ENCODE data around the gene GRIN3A.
A peak's percentile ranks its signal among the peaks of the same experiment; 100 is the strongest.
"Not testable (repeated sequence)": the region's sequence is repeated elsewhere in the genome, so short reads cannot be mapped to it uniquely, and the experiment has no call there.

GRIN3A gene

DNA sequence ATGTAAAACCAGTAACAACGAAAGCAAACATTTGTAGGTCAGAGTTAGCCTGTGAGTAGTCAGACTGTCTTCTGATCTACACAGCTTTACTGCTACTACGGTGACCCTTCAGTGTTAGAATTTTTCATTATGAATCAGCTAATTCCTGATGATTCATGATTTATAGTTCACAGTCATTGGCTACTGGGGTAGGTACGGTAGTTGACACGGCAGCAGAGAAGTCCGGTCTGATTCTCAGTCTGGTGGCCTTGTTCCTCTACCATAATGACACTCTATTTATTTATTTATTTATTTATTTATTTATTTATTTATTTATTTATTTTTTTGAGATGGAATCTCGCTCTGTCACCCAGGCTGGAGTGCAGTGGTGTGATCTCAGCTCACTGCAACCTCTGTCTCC, 148.4 kb downstream of the GRIN3A start:
- not testable (repeated sequence) for H3K4me3 ChIP-seq (ENCODE audit: low read depth, low read length); DNase-seq (ENCODE audit: low read depth)

DNA sequence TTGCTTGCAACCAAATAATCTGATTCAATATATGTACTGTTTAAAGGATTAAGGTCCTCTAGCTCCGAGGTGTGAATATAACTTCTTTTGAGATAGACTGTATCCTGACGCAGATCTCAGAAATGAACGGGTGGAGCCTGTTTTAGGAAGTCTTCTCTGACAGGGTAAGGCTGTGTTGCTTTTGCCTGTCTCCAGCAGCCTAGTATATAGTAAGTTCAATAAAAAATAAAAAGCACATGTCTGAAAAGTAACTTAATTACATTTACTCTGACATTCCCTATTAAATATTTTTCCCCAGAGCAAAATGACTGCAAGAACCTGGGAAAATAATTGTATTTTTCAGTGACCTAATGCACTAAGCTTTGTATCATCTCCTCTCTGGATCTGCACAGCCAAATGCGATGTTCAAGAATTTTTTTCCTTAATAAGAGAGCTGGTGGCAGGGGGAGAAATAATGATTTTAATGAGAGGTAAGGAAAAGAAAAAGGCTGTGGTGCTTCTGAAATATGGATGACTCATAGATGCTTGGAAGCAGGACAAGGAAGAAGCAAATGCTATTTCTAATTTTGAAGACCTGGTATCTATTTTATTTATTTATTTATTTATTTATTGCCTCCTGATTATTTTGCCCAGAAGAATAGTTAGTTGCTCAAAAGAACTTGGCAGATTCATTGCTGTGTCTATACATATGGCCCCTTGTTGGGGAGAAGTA, 151.0 kb downstream of the GRIN3A start:
- DNase-seq (ENCODE audit: low read depth) = no peak
- H3K4me3 ChIP-seq (ENCODE audit: low read depth, low read length) = no peak overlapping the region

DNA sequence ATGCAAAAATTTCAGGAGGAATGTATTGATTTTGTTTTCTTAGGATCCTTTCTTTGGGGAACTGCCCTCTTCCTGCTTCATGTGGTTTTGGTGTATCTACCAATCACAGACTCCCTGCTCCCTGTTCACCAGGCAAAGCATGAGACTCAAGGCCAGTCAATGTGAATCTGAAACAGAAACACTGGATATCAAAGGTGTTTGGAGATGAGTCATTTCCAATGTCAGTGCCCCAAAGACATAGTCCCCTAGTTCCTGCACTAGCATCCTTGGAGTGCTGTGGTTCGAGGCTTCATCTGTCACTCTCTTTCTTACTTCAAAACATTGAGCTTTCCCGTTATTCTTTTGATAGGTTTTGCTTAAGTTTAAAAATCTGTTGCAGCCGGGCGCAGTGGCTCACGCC, 151.8 kb downstream of the GRIN3A start:
- H3K4me3 ChIP-seq (ENCODE audit: low read depth, low read length) = no peak overlapping the region
- no peak for DNase-seq (ENCODE audit: low read depth)

DNA sequence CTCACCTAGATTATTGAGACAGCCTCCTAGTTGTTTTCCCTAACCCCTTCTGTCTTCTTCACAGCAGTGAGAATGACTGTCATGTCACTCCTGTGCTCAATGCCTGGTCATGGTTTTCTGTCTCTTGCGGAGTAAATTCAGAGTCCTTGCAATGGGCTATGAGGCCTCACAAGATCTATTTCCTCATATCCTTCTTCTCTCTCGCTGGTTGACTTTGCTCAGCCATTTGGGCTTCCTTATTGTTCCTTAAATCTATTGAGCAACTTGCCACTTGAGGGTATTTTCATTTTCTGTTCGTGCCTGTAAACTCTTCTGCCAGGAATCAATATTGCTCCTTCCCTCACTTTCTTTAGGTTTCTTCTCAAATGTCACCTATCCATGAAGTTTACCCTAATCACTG, 152.7 kb downstream of the GRIN3A start:
- no peak overlapping the region for H3K4me3 ChIP-seq (ENCODE audit: low read depth, low read length)
- no peak for DNase-seq (ENCODE audit: low read depth)

DNA sequence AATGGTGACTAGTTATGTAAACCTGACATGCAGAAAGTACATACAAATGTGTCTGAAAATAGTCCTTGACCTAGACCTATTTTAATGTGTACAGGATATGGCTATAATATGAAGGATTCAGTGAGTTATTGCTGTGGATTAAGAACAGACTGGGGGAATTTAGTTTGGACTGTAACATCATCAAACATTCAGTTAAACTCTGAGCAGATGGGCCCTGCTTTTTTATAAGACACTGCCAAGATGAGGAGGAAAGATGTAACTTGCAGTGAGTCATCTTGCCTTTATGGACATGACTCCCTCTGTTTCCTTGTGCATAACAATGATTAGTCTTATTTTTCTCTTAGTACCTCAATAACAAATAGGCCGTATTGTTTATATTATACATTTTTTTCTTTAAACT, 155.9 kb downstream of the GRIN3A start:
- peak; percentile 66 for DNase-seq (ENCODE audit: low read depth)
- no peak overlapping the region for H3K4me3 ChIP-seq (ENCODE audit: low read depth, low read length)

DNA sequence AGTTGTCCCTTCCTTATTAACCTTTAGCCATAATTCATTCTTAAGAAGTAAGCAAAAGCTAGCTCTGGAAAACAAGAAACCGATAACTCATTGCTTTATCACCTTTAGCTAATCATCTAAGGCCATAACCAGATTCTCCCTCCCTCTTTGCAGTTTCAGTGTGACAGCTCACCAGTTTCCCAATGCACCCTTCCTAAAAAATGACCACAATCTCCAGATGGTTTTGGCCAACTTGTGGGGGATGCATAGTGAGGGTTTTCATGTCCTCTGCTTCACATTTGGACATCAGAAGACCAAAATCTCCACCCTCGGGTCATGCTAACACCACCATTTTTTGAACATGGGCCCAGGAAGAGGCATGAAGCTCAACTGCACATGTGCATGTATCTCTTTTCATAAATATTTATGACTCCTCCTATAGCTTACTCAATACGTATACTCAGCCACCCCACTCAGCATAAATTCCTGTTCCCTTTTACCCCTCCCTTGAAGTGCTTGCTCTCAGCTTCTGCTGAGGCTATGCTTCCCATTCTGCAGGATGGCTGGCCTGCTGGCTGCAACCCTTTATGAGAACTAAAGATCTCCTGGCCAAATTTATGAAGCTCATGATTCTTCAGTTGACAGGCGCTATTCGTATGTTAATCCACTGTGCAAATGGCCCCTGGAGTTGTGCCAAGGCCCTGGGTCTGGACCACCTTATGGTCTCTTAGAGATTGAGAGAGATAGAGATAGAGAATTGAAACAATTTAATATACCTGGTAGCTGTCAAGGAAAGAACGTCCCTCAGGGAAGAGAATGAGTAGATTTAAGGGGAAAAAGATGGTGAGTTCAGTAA, 158.5 kb downstream of the GRIN3A start:
- H3K4me3 ChIP-seq (ENCODE audit: low read depth, low read length) = no peak overlapping the region
- DNase-seq (ENCODE audit: low read depth) = no peak

DNA sequence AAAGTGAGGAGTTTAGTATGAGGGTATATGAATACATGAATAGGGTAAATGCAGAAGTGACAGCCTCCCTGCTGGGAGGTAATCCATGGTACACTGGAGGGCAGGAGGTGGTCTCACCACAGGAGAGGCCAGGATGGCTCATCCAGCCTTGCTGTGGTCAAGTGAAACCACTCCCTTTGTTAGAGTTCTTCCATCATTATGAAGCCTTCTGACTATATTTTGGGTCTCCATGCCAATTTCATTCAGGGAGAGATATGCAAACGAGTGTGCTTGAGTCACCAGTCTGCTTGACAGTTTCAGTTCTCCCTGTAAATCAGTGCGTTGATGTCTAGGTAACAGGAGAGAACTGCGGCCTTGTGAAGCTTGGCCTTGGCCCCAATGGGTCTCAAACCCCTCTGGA, 160.1 kb downstream of the GRIN3A start:
- no peak for DNase-seq (ENCODE audit: low read depth)
- no peak overlapping the region for H3K4me3 ChIP-seq (ENCODE audit: low read depth, low read length)

DNA sequence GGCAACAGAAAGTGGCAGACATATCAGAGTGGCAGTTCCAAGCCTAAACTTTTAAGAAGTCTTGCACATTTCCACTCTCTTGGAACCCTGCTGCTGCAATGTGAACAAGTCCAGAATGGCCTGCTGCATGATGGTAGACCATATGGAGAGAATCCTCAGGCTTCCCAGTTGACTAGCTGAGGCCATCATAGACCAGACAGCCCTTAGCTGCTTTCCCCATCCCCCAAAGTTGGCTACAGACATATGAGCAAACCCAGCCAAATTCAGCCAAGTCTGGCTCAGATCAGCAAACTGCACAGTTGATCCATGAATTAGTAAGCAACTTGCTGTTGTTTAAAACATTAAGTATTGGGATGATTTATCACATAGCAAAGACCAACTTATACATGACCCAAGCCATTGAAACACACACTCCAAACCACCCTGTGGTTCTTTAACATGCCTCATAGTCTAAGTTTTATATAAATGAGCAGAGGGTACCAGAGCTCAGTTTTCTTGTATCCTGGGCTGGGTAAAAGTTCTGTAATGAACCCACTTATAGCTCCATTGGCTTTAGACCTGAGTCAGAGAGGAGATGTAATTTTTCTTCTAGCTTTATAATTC, 163.6 kb downstream of the GRIN3A start:
- no peak for DNase-seq (ENCODE audit: low read depth)
- H3K4me3 ChIP-seq (ENCODE audit: low read depth, low read length) = no peak overlapping the region

DNA sequence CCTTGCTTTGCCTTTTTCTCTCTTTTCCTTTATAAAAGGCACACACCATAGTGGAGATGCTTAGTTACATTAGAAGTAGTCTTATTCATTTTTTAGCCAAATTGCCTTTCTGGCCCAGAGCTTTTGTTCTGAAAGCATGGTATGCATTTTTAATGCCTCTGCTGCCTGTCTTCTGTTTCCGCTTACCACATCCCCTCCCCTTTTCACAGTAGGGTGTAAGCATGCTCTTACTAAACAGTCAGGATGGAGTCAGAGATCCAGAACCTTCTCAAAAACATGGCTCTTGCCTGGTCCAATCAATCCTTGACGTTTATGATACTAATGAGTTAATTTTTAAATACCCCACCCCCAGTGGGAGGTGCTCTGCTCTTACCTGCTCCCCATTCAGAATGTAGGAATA, 166.1 kb downstream of the GRIN3A start:
- no peak overlapping the region for H3K4me3 ChIP-seq (ENCODE audit: low read depth, low read length)
- no peak for DNase-seq (ENCODE audit: low read depth)

DNA sequence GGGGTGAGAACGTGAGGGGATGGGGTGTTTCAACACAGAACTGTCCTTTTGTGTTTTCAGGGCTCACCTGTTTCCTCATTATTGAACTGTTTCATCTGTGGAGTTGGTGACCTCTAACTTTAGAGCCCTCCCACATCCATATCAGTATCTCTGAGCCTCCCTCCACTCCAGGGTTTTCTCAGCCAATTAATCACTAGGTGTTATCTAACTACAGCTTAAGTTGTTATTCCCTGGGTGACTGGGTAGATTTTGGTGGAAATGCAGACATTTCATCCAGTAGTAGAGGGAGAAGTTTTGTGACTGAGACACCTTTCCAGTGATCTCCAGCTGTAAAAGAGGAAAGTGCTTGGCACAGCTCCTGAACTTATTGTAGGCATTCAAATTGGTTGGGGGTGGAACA, 167.3 kb downstream of the GRIN3A start:
- no peak for DNase-seq (ENCODE audit: low read depth)
- H3K4me3 ChIP-seq (ENCODE audit: low read depth, low read length) = no peak overlapping the region

DNA sequence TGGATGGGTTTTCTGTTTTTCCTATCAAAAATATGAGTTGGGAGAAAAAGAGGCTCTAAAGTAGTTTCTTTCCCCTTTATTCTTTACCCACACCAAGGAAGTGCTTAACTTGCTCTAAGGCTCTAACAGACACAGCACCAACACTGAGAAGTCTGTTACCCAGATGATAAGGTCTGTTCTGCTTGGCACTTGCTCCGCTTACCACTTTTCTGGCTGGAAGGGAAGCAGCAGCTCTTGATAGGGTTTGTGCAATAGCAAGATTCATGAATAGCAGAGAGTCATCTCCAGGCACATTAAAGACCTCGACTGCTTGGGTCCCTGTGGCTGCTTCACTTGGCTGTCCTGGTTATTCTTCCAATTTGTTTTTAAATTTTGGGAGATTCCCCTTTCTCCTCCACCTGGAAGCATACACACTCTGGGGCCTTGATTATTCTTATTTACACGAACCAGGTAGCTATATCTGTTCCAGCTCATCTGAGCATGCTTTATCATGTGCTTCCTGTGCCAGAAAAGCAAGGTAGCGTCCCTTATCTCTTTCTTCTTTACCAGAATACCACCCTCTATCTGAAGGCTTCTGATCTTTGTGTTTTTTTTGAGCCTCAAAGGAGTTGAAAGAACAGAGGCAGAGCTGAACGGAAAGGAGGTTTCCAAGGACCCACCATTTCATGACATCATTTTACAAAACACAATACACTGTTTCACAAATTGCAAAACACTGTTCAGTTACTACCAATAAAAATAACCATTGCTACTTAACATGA, 168.5 kb downstream of the GRIN3A start:
- no peak for DNase-seq (ENCODE audit: low read depth)
- no peak overlapping the region for H3K4me3 ChIP-seq (ENCODE audit: low read depth, low read length)

DNA sequence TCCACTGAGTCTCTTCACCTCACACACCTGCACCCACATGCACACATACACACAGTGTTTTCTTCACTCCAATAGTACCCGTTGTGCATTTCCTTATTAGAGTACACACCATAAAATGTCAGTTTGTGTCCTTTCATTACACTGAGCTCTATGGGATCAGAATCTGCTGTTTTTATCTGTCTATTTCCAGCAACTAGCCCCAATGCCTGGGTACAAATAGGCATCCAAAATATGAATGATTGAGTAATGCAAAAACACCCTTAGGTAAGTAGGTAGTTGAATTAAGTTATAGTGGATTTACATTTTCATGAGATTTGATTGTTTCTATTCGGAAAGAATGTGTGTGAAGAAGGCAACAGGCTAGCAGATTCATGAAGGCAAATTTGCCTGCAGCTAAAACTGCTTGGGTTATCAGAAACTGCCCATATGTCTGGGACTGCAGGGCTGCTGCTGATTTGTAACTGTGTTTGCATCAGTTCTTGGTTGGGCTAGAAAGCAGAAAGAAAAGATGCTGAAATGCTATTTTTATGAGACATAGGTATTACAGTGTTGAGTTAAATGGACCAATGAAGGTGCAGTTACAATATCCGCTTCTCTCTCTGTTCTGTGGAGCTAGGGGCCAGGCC, 170.6 kb downstream of the GRIN3A start:
- DNase-seq (ENCODE audit: low read depth) = no peak

DNA sequence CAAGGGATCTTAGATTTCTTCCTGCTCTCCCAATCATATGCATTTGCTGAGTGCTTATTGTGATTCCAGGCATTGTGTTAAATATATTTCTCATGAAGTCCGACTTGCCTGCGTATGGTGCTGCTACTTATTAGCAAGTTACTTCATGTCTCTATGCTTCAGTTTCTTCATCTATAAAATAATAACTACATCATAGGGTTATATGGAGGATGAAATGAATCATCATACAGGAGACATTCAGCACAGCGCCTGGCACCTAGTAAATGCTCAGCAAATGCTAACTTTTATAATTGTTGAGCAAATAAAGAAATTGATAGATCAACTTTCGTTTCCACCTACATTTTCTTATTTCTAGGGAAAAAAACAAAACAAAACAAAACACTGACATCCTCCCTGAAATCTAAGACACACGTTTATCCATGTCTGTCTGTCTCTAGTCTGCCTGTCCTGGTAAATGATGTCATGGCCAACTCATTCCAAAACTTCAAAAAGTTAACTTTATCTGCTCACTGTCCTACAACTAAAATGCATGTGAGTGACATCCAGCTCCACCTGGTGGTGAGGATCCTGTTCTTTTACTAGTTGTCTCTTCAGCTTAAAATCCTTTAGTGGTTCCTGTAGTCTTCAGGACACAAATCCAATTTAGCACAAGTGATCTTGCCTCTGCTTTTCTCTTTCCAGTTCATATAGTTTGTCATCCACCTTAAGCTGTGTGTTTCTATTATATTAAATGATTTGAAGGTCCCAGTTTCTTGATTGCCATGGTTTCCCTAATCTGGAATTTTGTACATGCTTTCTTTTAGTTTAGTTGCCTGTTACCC, 171.3 kb downstream of the GRIN3A start:
- no peak overlapping the region for H3K4me3 ChIP-seq (ENCODE audit: low read depth, low read length)
- DNase-seq (ENCODE audit: low read depth) = no peak

More for the DNA sequence above, 170.6 kb downstream of the GRIN3A start:
- H3K4me3 ChIP-seq (ENCODE audit: low read depth, low read length) = no peak overlapping the region

DNA sequence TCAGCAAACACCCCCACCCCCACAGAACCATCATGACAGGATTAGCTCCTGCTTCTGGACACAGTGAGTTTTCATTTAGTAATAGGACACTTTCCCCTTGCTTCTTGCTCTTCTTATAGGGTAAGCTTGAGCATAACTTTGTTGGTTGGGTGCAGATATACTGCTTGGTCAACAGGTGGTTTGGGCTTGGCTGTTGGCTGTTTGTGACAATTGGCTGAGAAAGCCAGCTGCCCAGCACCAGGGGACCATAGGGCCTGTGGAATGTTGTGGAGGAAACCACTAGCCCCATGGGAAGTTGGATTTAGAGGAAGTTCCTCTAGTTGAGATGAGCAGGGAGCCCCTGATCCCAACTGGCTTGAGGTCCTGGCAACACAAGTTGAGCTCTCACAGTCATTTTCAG, 174.2 kb downstream of the GRIN3A start:
- no peak overlapping the region for H3K4me3 ChIP-seq (ENCODE audit: low read depth, low read length)
- DNase-seq (ENCODE audit: low read depth) = no peak

DNA sequence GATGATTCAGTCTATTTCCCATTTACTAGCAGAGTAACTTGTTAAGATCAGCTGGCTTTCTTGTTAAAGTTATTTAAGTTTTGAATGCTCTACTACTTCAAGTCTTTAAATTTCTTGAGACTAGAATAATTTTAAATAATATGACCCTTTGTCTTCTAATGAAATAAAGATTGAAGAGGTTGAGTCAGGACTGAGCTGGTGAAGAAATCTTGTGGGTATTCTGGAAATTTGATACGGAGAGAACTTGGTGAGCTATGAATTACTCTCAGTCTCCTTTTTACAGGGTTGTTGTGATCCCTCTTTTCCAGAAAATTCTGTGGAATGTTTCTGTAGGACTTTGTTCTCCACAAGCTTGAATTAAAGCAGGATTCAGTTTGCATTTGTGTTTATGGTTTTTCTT, 175.5 kb downstream of the GRIN3A start:
- H3K4me3 ChIP-seq (ENCODE audit: low read depth, low read length) = no peak overlapping the region
- DNase-seq (ENCODE audit: low read depth) = no peak

DNA sequence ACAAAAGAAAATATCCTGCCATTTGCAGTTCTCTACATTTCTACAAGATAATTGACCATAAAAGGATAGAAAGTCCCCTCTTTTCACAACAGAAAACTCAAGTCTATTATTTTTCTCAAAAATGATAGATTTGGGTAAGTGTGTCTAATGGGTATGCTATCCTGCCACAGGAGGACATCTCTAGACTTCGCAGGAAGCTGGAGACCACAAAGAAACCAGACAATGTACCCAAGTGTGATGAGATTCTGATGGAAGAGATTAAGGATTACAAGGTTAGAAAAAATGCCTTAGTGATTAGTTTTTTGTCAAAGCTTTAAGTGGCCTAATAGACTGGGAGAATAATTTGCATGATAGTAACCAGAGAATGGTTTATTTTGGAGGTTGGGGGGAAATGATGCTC, 176.7 kb downstream of the GRIN3A start:
- no peak for DNase-seq (ENCODE audit: low read depth)
- no peak overlapping the region for H3K4me3 ChIP-seq (ENCODE audit: low read depth, low read length)

DNA sequence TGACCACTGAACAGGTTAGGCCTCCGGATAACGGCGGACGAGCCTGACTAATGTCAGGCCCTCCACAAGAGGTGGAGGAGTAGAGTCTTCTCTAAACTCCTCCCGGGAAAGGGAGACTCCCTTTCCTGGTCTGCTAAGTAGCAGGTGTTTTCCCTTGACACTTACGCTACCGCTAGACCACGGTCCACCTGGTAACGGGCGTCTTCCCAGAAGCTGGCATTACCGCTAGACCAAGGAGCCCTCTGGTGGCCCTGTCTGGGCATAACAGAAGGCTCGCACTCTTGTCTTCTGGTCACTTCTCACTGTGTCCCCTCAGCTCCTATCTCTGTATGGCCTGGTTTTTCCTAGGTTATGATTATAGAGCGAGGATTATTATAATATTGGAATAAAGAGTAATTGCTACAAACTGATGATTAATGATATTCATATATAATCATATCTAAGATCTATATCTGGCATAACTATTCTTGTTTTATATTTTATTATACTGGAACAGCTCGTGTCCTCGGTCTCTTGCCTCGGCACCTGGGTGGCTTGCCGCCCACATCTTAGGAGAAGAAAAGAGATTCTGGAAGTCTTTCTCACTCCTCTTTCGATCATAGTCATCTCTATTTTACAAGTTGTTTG, 188.9 kb downstream of the GRIN3A start:
- not testable (repeated sequence) for H3K4me3 ChIP-seq (ENCODE audit: low read depth, low read length)

DNA sequence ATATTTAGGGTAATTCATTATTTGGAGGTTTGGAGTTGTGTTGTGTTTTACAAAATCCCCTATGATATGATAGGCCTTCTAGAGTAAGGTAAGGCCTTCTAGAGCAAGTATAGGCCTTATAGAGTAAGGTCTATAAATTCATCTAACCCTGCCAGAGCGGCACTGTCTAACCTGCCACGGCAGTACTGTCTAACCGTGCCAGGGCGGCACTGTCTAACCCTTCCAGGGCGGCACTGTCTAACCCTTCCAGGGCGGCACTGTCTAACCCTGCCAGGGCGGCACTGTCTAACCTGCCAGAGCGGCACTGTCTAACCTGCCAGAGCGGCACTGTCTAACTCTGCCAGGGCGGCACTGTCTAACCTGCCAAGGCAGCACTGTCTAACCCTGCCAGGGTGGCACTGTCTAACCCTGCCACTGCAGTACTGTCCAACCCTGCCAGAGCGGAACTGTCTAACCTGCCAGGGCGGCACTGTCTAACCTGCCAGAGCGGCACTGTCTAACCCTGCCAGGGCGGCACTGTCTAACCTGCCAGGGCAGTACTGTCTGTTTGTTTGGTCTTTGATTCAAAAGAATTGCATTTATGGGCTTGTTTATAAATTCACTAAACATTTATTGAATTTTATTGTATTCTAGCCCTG, 195.2 kb downstream of the GRIN3A start:
- no peak for DNase-seq (ENCODE audit: low read depth)
- H3K4me3 ChIP-seq (ENCODE audit: low read depth, low read length) = no peak overlapping the region

More for the DNA sequence above, 188.9 kb downstream of the GRIN3A start:
- DNase-seq (ENCODE audit: low read depth) = not testable (repeated sequence)
